ENCODE results near the gene METTL3.

METTL3 gene

DNA sequence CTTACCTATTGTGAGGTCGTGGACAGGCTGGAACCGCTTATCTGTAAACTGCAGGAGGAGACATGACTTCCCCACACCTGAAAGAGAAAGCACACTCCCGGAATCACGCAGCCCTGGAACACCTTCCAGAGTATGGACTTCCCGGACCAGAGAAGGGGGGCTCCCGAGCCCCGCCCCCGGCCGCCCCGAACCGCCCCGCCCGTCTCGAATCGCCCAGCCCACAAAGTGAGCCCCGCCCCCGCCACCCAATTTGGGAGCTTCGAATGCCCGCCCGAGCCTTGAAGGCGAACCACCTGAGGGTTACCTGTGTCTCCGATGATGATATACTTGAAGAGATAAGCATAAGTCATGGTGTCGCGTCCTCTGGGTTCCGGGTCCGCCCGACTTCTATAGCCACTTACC lies 34.6 kb downstream of the METTL3 start:
- DNase-seq = peak; percentile 91

DNA sequence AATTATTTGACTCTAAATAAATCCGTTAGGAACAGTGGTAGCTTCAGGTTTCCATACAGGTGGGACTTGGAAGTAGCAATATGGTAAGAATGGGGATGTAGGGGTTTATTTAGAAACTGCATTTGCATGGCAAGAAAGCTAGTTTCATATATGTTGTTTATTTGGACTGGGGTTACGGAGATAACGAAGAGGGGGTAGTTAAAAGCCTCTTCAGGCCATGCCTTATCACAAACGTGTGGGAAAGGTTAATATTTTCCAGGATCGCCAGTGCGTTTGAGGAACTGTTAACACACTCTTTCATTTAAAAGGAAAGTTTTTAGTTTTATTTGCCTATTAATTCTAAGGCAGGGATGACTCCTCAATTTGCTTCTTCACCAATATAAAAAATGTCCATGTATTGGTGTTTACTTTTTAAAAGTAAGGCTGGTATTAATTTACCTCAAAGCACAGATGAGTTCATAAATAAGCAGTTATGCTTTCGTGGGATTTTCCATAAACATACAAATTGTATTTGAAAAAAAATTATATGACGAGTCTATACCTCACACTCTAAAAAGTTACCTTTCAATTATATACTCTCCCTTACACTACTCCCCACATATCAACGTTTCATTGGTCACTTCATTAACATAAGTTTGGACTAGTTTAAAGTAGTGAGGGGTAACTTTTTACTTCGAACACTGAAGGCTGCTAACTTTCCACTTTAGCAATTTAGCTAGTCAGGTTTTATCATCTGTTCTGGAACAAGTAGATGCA lies 35.2 kb downstream of the METTL3 start:
- no peak for DNase-seq

DNA sequence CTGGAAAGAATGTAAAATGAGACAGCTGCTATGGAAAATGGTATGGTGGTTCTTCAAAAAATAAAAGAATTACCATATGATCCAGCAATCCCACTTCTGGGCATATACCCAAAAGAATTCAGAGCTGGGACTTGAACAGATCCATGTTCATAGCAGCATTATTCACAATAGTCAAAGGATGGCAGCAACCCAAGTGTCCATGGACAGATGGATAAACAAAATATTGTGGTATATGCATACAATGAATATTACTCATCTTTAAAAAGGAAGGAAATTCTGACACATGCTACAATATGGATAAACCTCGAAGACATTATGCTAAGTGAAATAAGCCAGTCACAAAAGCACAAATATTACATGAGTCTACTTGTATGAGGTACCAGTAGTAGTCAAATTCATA lies 43.5 kb downstream of the METTL3 start:
- no peak for DNase-seq

DNA sequence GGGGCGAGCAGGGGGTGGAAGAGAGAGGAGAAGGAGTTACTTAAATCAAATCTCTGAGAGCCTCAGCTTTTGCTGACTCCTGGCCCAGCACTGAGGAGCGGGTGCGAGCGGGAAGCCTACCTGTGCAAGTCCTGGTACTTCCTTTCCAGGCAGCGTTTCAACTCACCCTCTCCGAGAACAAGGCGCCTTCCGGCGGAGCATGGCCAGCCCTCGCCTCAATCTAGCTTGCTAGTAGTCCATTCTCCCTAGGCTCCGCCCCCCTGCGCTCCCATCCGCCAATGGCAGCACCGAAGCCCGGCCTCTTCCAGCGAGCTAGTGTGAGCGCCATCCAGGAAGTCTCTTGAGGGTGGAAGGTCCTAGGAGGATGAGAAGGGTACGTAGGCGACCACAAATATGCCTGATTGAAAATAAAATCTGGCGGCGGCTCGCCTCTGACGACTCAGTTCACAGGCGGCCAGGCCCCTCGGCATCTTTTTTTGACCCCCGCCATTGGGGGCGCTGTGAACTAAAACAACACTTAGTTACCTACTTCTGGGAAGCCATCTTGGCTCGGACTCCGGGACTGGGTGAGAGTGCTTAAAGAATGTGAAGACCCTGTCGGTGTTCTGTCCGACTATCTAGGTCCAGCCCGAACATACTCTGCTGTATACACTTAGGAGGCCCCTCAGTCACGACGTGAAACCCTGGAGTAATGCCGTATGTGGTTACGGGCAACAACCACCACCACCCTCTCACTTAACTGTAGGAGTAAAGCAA lies 55.0 kb downstream of the METTL3 start, which contains the start of gene CHD8:
CHD8 (minus strand) TSS at position 212 of the 756 bp plus-strand sequence. CDS start 24,480 bp downstream, outside the sequence.
- peak; percentile 100 for DNase-seq

DNA sequence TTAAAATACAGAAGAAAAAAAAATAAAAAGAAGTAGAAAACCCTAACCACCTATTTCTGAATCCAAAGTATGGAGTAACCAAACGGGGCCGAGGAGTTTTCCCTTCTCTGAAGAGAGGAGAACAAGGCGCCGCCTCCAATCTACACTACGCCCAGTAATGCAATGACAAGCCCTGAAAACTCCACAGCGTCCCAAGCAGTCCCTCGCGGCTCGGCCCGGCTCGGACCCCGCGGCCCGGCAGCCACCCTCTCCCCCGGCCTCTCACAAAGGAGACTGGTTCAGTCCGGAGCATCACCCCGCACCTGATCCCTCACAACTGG lies 55.6 kb downstream of the METTL3 start:
- no peak for DNase-seq

DNA sequence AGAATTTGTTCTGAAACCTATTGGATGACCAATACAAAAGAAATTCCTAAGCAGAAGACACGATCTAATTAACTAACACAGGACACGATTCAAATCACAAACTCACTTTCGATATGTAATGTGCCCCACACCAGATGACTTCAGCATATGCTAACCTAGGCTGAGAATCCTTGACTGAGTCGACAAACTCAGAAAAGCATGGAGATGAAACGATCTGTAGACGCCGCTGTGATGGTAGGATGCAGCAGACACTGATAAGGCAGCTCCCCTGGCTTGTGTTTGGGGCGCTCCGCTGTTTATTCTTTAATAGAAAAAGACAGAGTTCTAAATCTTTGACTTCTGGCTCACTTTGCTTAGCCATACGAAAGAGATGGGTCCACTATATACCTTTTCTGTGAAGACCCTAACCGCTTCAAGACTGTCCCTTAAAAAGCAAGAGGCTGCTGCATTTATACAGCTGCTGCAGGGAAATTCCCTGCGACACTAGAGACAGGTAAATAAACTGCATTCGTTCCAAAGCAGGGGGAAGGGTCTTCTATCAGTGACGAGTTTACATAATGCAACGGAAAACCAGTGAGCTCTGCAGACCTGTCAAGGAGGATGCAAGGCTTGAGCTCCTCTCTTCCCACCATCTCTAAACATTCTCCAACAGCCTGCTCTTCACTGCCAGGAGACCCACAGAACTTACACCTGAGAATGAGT lies 56.1 kb downstream of the METTL3 start:
- peak; percentile 31 for DNase-seq

DNA sequence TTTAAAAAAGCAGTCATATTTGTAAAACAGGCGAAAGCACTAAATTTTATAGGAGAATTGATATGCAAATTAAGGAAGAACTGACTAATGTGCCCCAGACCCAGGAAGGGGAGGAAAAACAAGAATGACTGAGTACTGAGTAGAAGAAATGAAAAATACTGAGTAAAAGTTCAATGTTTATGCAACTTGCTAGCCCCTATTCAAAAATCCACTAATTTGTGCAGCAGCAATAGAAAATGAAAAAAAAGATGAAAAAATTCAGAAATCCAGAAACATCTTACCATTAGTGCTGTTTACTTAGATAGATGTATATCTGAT lies 61.3 kb downstream of the METTL3 start:
- DNase-seq = no peak
